ENCODE results near the gene ASAP2. TPM values are rescaled to one million over a fixed set of nuclear protein-coding genes. Genes with fewer than 3 reads are reported as not detected.
A peak's percentile ranks its signal among the peaks of the same experiment; 100 is the strongest.

The ASAP2 gene
- total RNA-seq, 1 experiment from 2014 or later = 14.3 TPM

DNA sequence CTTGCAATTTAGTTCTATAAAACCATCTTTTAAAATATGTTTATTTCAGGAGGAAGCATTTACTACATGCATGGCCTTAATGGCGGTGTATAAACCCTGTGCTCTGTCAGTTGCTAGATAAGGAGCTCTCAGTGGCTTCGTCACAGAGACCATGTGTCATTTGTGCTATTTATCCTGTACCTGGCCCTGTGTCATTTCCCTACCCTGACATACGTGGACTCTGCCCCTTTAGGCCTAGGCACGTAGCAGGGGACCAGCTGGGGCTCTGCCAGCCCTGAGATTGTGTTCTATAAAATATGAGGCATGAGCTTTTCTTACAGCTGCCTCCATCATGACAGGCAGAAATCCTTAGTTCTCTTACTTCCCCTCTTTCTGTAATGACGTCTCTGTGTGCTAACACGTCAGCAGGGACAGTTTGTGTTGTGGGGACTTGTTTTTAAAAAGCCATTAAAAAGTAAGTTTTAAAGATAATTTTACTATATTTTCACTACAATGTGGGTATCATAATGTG, 128.8 kb downstream of the ASAP2 start (continued):
- TF ChIP-seq, protein P1, sequence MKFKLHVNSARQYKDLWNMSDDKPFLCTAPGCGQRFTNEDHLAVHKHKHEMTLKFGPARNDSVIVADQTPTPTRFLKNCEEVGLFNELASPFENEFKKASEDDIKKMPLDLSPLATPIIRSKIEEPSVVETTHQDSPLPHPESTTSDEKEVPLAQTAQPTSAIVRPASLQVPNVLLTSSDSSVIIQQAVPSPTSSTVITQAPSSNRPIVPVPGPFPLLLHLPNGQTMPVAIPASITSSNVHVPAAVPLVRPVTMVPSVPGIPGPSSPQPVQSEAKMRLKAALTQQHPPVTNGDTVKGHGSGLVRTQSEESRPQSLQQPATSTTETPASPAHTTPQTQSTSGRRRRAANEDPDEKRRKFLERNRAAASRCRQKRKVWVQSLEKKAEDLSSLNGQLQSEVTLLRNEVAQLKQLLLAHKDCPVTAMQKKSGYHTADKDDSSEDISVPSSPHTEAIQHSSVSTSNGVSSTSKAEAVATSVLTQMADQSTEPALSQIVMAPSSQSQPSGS (CRISPR knock-in tag; IDR thresholded peaks at IDR 0.05; ENCODE audit: borderline replicate concordance, low read depth) = no peak

DNA sequence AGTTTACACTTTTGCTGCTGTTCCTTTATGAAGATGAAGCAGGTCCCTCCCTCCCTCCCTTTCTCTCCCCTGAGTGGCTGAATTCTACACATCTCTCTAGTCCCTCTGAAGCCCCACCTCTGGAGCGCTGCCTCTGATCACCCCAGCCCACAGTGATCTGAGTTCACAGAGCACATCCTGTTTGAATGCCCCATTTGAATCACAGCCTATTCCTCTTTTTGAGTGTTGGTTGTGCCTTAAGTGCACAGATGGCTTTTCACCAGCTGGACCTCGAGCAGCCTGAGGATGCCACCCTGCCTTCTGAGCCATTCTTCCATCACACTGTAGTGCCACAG, 129.6 kb downstream of the ASAP2 start:
- Mint-ChIP-seq H3K36me3 (no peaks in the 10 kb centered on the region), H3K27me3 (ENCODE audit: low read depth) (no peaks in the 10 kb centered on the region), H3K9me3 (no peaks in the 10 kb centered on the region), H3K27ac (no peak overlapping the region), H3K4me3 (no peak overlapping the region), H3K4me1 (no peaks in the 10 kb centered on the region)
- ChIA-PET CTCF (no interaction called here), POLR2A (no interaction called here)
- ATAC-seq (peak; percentile 45; the same call in 1 of the 2 replicates), DNase-seq (ENCODE audit: low spot score) (no peak)
- TF ChIP-seq GTF2I (CRISPR knock-in tag; conservative IDR thresholded peaks at IDR 0.05) = no peak
- no peak for TF ChIP-seq KAT7 (CRISPR knock-in tag; IDR thresholded peaks at IDR 0.05; ENCODE audit: borderline replicate concordance)
- TF ChIP-seq JUN (CRISPR knock-in tag; IDR thresholded peaks at IDR 0.05) = no peak
- peak; percentile 9; the same call in 1 of the 2 replicates for TF ChIP-seq GABPB1 (CRISPR knock-in tag; IDR thresholded peaks at IDR 0.05)
- no peak for TF ChIP-seq ZNF121 (CRISPR knock-in tag; IDR thresholded peaks at IDR 0.05)

DNA sequence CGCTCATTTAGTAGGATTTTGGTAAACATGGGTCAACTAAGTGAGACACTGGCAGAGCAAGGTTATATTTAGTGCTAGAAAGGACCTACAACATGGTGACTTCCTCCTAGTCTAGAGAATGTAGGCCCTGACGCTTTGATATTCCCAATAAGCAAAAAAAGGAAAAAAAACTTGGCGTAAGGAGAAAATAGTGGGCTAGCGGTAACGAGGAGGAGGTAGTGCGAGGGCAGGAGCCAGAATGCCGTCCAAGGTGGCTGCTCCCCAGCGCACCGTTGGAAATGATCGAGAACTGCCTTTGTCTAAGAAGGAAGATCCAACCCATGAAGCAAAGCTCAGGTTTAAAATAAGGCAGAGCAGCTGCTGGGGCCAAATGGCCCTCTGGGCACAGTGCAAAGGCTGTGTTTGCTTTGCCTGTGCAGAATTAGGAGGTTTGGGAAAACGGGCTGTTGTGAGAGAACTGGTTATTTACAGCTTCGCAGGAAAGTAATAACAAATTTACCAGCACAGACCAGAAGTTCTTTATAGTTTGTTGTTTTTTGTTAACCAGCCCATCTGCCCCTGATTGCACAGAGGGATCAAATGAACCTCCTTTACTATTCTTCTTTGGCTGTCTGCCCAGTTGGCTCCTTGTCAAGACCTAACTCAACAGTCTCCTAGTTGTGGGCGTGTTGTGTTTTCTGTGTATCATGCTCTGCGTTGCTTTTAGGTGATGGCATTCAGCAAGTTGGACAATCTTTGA, 130.1 kb downstream of the ASAP2 start:
- ATAC-seq (no peak), DNase-seq (ENCODE audit: low spot score) (no peak)
- no peak for TF ChIP-seq NFYB (CRISPR knock-in tag; conservative IDR thresholded peaks at IDR 0.05; ENCODE audit: low read depth)
- no peak for TF ChIP-seq ETV6 (CRISPR knock-in tag; IDR thresholded peaks at IDR 0.05)
- no peak for TF ChIP-seq NR1H2 (CRISPR knock-in tag; IDR thresholded peaks at IDR 0.05)
- TF ChIP-seq, protein P2, sequence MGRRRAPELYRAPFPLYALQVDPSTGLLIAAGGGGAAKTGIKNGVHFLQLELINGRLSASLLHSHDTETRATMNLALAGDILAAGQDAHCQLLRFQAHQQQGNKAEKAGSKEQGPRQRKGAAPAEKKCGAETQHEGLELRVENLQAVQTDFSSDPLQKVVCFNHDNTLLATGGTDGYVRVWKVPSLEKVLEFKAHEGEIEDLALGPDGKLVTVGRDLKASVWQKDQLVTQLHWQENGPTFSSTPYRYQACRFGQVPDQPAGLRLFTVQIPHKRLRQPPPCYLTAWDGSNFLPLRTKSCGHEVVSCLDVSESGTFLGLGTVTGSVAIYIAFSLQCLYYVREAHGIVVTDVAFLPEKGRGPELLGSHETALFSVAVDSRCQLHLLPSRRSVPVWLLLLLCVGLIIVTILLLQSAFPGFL (CRISPR knock-in tag; IDR thresholded peaks at IDR 0.05; ENCODE audit: borderline replicate concordance) = no peak
- ChIA-PET POLR2A (no interaction called here), CTCF (no interaction called here)
- H3K4me3 Mint-ChIP-seq = no peak overlapping the region
- no peaks in the 10 kb centered on the region for H3K9me3 Mint-ChIP-seq
- peaks cover 2% of the 10 kb centered on the region; the same call in 1 of the 2 replicates for H3K36me3 Mint-ChIP-seq
- no peaks in the 10 kb centered on the region for H3K4me1 Mint-ChIP-seq
- no peak overlapping the region for H3K27ac Mint-ChIP-seq
- no peaks in the 10 kb centered on the region for H3K27me3 Mint-ChIP-seq (ENCODE audit: low read depth)

DNA sequence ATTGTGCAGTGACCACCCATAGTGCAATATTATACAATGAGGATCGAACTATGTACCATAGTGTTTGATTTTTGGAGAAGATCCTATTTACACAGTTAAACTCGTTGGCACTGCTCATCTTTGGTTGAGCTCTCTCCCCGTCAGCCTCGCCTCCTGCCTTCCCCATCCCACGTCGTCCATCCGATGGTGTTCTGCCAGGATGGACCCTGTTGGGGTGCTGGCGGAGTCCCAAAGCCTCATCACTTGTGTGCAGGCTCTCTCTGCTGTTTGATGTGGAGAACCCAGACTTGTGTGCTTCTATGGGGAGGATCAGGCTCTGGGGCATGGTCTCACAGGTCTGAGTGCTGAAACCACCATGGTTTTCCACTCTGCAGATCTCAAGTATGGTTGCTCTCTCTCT, 131.3 kb downstream of the ASAP2 start:
- POLR2A ChIA-PET = no interaction called here
- DNase-seq (ENCODE audit: low spot score) (no peak), ATAC-seq (no peak)
- H3K27me3 Mint-ChIP-seq (ENCODE audit: low read depth) = no peaks in the 10 kb centered on the region
- no peaks in the 10 kb centered on the region for H3K9me3 Mint-ChIP-seq
- TF ChIP-seq ZNF232 (CRISPR knock-in tag; IDR thresholded peaks at IDR 0.05) = no peak
- TF ChIP-seq, protein P3, sequence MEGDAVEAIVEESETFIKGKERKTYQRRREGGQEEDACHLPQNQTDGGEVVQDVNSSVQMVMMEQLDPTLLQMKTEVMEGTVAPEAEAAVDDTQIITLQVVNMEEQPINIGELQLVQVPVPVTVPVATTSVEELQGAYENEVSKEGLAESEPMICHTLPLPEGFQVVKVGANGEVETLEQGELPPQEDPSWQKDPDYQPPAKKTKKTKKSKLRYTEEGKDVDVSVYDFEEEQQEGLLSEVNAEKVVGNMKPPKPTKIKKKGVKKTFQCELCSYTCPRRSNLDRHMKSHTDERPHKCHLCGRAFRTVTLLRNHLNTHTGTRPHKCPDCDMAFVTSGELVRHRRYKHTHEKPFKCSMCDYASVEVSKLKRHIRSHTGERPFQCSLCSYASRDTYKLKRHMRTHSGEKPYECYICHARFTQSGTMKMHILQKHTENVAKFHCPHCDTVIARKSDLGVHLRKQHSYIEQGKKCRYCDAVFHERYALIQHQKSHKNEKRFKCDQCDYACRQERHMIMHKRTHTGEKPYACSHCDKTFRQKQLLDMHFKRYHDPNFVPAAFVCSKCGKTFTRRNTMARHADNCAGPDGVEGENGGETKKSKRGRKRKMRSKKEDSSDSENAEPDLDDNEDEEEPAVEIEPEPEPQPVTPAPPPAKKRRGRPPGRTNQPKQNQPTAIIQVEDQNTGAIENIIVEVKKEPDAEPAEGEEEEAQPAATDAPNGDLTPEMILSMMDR (IDR thresholded peaks at IDR 0.05) = no peak
- TF ChIP-seq, protein P4, sequence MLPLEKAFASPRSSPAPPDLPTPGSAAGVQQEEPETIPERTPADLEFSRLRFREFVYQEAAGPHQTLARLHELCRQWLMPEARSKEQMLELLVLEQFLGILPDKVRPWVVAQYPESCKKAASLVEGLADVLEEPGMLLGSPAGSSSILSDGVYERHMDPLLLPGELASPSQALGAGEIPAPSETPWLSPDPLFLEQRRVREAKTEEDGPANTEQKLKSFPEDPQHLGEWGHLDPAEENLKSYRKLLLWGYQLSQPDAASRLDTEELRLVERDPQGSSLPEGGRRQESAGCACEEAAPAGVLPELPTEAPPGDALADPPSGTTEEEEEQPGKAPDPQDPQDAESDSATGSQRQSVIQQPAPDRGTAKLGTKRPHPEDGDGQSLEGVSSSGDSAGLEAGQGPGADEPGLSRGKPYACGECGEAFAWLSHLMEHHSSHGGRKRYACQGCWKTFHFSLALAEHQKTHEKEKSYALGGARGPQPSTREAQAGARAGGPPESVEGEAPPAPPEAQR (CRISPR knock-in tag; IDR thresholded peaks at IDR 0.05) = no peak
- no peak for TF ChIP-seq ATF1 (CRISPR knock-in tag; IDR thresholded peaks at IDR 0.05)
- no peak for TF ChIP-seq RORB (CRISPR knock-in tag; IDR thresholded peaks at IDR 0.05)
- no peak for TF ChIP-seq CREB1 (CRISPR knock-in tag; IDR thresholded peaks at IDR 0.05)
- TF ChIP-seq KAT7 (CRISPR knock-in tag; IDR thresholded peaks at IDR 0.05; ENCODE audit: borderline replicate concordance) = no peak
- TF ChIP-seq SP1 (CRISPR knock-in tag; conservative IDR thresholded peaks at IDR 0.05) = no peak
- TF ChIP-seq ZNF219 (CRISPR knock-in tag; IDR thresholded peaks at IDR 0.05; ENCODE audit: borderline replicate concordance) = no peak
- TF ChIP-seq MXD4 (CRISPR knock-in tag; IDR thresholded peaks at IDR 0.05; ENCODE audit: borderline replicate concordance) = no peak
- TF ChIP-seq NR3C1 (CRISPR knock-in tag; conservative IDR thresholded peaks at IDR 0.05; ENCODE audit: low read depth) = no peak
- TF ChIP-seq, protein P5, sequence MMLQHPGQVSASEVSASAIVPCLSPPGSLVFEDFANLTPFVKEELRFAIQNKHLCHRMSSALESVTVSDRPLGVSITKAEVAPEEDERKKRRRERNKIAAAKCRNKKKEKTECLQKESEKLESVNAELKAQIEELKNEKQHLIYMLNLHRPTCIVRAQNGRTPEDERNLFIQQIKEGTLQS (CRISPR knock-in tag; conservative IDR thresholded peaks at IDR 0.05) = no peak
- no peak for TF ChIP-seq RELA (CRISPR knock-in tag; IDR thresholded peaks at IDR 0.05; ENCODE audit: borderline replicate concordance)
- TF ChIP-seq SOX15 (CRISPR knock-in tag; IDR thresholded peaks at IDR 0.05) = no peak
- no peak for TF ChIP-seq ZNF396 (CRISPR knock-in tag; IDR thresholded peaks at IDR 0.05; ENCODE audit: borderline replicate concordance)
- no peak for TF ChIP-seq NR1H2 (CRISPR knock-in tag; IDR thresholded peaks at IDR 0.05)
- peaks cover 6% of the 10 kb centered on the region; the same call in 1 of the 2 replicates for H3K36me3 Mint-ChIP-seq
- H3K4me3 Mint-ChIP-seq = no peak overlapping the region
- CTCF ChIA-PET = interaction anchor here (1.6 kb wide), 1 partner anchor 195 kb away, joined by 4 read pairs; no protein-coding TSS in a partner anchor
- H3K27ac Mint-ChIP-seq = no peak overlapping the region
- no peaks in the 10 kb centered on the region for H3K4me1 Mint-ChIP-seq

All from WTC11 (cell line).